Measurements from ENCODE around the gene DHDH. TPM values are rescaled to one million over a fixed set of nuclear protein-coding genes. Genes with fewer than 3 reads are reported as not detected.

Gene DHDH
- total and polyA plus RNA-seq, 2 of the 13 experiments (the other 11 are each of a cell fraction or from before 2014, with no cell fraction given) = 0.13 to 0.91 TPM

- TF ChIP-seq SP4 (CRISPR knock-in tag; IDR thresholded peaks at IDR 0.05) (no peak), REPIN1 (CRISPR knock-in tag; IDR thresholded peaks at IDR 0.05; ENCODE audit: borderline replicate concordance, low read depth) (no peak), CC2D1A (CRISPR knock-in tag; IDR thresholded peaks at IDR 0.05) (no peak), RBFOX2 (IDR thresholded peaks at IDR 0.05; ENCODE audit: low read depth, low read length) (peak; percentile 36; the same call in 1 of the 2 replicates), ZNF574 (CRISPR knock-in tag; IDR thresholded peaks at IDR 0.05) (0 out of 2 replicates have a peak, but pooled peaks have one; percentile 4), ZBTB33 (CRISPR knock-in tag; IDR thresholded peaks at IDR 0.05) (0 out of 2 replicates have a peak, but pooled peaks have one; percentile 2), AGO2 (optimal IDR thresholded peaks at IDR 0.05; ENCODE audit: low read depth, low read length) (peak; percentile 61), GABPA (IDR thresholded peaks at IDR 0.05; ENCODE audit: low read depth, low read length) (no peak), GABPA (CRISPR knock-in tag; IDR thresholded peaks at IDR 0.05; ENCODE audit: low read depth) (0 out of 2 replicates have a peak, but pooled peaks have one; percentile 18), YY1 (IDR thresholded peaks at IDR 0.05; ENCODE audit: insufficient read depth, insufficient replicate concordance, low read depth, low read length) (peak; percentile 25), RBM22 (optimal IDR thresholded peaks at IDR 0.05; ENCODE audit: low read length) (peak; percentile 40)
- 85% methylated on average over 16 of the region's 16 CpGs for WGBS (ENCODE audit: low lambda C conversion rate)
- Histone ChIP-seq H4K20me1 (ENCODE audit: insufficient read depth, low read length) (no peaks in the 10 kb centered on the region; the same call in 1 of the 2 replicates), H3K9ac (ENCODE audit: insufficient read depth, low read depth, low read length) (no peak overlapping the region), H3K4me2 (ENCODE audit: low read depth, low read length) (no peak overlapping the region), H3K36me3 (replicated peaks in 1 of 2; ENCODE audit: control insufficient read depth in 1 of 2, insufficient read depth in 2 of 2, low read length in 2 of 2) (peaks cover 2 to 3% of the 10 kb centered on the region in 2 experiments; a peak in 1 of 5 replicates), H3K79me2 (ENCODE audit: insufficient read depth, low read length) (peaks cover 26% of the 10 kb centered on the region), H3K27me3 (ENCODE audit: control insufficient read depth in 1 of 2, insufficient read depth in 2 of 2, low read length in 2 of 2) (no peaks in the 10 kb centered on the region; a peak in 1 of 5 replicates), H2AFZ (ENCODE audit: low read length) (no peak overlapping the region), H3K9me3 (ENCODE audit: low read length) (no peaks in the 10 kb centered on the region), H3K4me3 (replicated peaks in 1 of 3; ENCODE audit: insufficient read depth in 1 of 3, low read depth in 2 of 3, low read length in 3 of 3) (no peak overlapping the region), H3K4me1 (ENCODE audit: insufficient read depth, low read length) (peaks cover 75% of the 10 kb centered on the region), H3K27ac (ENCODE audit: extremely low read length, insufficient read depth, low read length) (peak overlapping the region; percentile 30)
- in situ Hi-C loops (cut with HindIII; ENCODE audit: extremely low pct_ligation_motif_present, low pct_unique_long_range_greater_than_20kb) = loop anchor here (5.0 kb wide), 1 partner anchor 87 kb away; the partner anchor contains the start of gene PPP1R15A
- DNase-seq (ENCODE audit: low spot score) = no peak
- no peak for FAIRE-seq
- ChIA-PET POLR2A (interaction anchor here (0.7 to 2.2 kb wide), 5 partner anchors 9 to 86 kb away, joined by 3 to 8 read pairs (median 3); partner anchors contain the start of genes GYS1, NUCB1 and RUVBL2), CTCF (ENCODE audit: low intra/inter-chr PET ratio, low total read pairs) (no interaction called here)
- ATAC-seq = no peak
- no TSS peak for BruUV-seq (replicated peaks)
- intact Hi-C loops (cut with micrococcal nuclease; ENCODE audit: unreplicated experiment) = loop anchor here (10.0 kb wide), 2 partner anchors 85 to 175 kb away; partner anchors contain the start of gene PPP1R15A
Observed at GRCh38 chr19:48959341-48960239, 26.1 kb downstream of the DHDH start.
